ENCODE results near the gene GAPT. TPM values are rescaled to one million over a fixed set of nuclear protein-coding genes. Genes with fewer than 3 reads are reported as not detected.
"Not testable (repeated sequence)": the region's sequence is repeated elsewhere in the genome, so short reads cannot be mapped to it uniquely, and the experiment has no call there.

Gene GAPT
- total RNA-seq, 1 experiment from 2014 or later: not detected

GRCh38 chr5:58497386-58497785 is 6.2 kb downstream of the GAPT start:
- in situ Hi-C loops (cut with HindIII; ENCODE audit: low pct_unique_long_range_greater_than_20kb, low sequenced_read_pairs): no loop called here
- DNase-seq (ENCODE audit: low read depth, low spot score): no peak

- in situ Hi-C loops (cut with HindIII; ENCODE audit: low pct_unique_long_range_greater_than_20kb, low sequenced_read_pairs): no loop called here
- no peak for DNase-seq (ENCODE audit: low read depth, low spot score)
Measured at GRCh38 chr5:58497921-58498320, 6.7 kb downstream of the GAPT start.

- DNase-seq (ENCODE audit: low read depth, low spot score): peak; percentile 58
- in situ Hi-C loops (cut with HindIII; ENCODE audit: low pct_unique_long_range_greater_than_20kb, low sequenced_read_pairs): no loop called here
Measured at GRCh38 chr5:58498340-58498942, 7.2 kb downstream of the GAPT start.

- DNase-seq (ENCODE audit: low read depth, low spot score): no peak
- in situ Hi-C loops (cut with HindIII; ENCODE audit: low pct_unique_long_range_greater_than_20kb, low sequenced_read_pairs): no loop called here
Measured at GRCh38 chr5:58499231-58499630, 8.0 kb downstream of the GAPT start.

GRCh38 chr5:58499941-58500340 is 8.7 kb downstream of the GAPT start:
- in situ Hi-C loops (cut with HindIII; ENCODE audit: low pct_unique_long_range_greater_than_20kb, low sequenced_read_pairs): no loop called here
- DNase-seq (ENCODE audit: low read depth, low spot score): no peak

- in situ Hi-C loops (cut with HindIII; ENCODE audit: low pct_unique_long_range_greater_than_20kb, low sequenced_read_pairs): no loop called here
- no peak for DNase-seq (ENCODE audit: low read depth, low spot score)
Measured at GRCh38 chr5:58501778-58502417, 10.7 kb downstream of the GAPT start.

GRCh38 chr5:58503390-58504046 is 12.3 kb downstream of the GAPT start:
- in situ Hi-C loops (cut with HindIII; ENCODE audit: low pct_unique_long_range_greater_than_20kb, low sequenced_read_pairs): no loop called here
- DNase-seq (ENCODE audit: low read depth, low spot score): no peak

GRCh38 chr5:58504766-58505165 is 13.5 kb downstream of the GAPT start:
- in situ Hi-C loops (cut with HindIII; ENCODE audit: low pct_unique_long_range_greater_than_20kb, low sequenced_read_pairs): no loop called here

GRCh38 chr5:58505502-58505901 is 14.3 kb downstream of the GAPT start:
- in situ Hi-C loops (cut with HindIII; ENCODE audit: low pct_unique_long_range_greater_than_20kb, low sequenced_read_pairs): no loop called here
- no peak for DNase-seq (ENCODE audit: low read depth, low spot score)

More at GRCh38 chr5:58504766-58505165, 13.5 kb downstream of the GAPT start:
- DNase-seq (ENCODE audit: low read depth, low spot score): no peak

GRCh38 chr5:58505971-58506640 is 14.9 kb downstream of the GAPT start:
- DNase-seq (ENCODE audit: low read depth, low spot score): no peak
- in situ Hi-C loops (cut with HindIII; ENCODE audit: low pct_unique_long_range_greater_than_20kb, low sequenced_read_pairs): no loop called here

- DNase-seq (ENCODE audit: low read depth, low spot score): no peak
- in situ Hi-C loops (cut with HindIII; ENCODE audit: low pct_unique_long_range_greater_than_20kb, low sequenced_read_pairs): no loop called here
Measured at GRCh38 chr5:58507715-58508114, 16.5 kb downstream of the GAPT start.

GRCh38 chr5:58517198-58517597 is 26.0 kb downstream of the GAPT start:
- DNase-seq (ENCODE audit: low read depth, low spot score): no peak
- in situ Hi-C loops (cut with HindIII; ENCODE audit: low pct_unique_long_range_greater_than_20kb, low sequenced_read_pairs): no loop called here

- in situ Hi-C loops (cut with HindIII; ENCODE audit: low pct_unique_long_range_greater_than_20kb, low sequenced_read_pairs): no loop called here
- DNase-seq (ENCODE audit: low read depth, low spot score): no peak
Measured at GRCh38 chr5:58523956-58524355, 32.7 kb downstream of the GAPT start.

GRCh38 chr5:58524571-58524970 is 33.3 kb downstream of the GAPT start:
- in situ Hi-C loops (cut with HindIII; ENCODE audit: low pct_unique_long_range_greater_than_20kb, low sequenced_read_pairs): no loop called here
- DNase-seq (ENCODE audit: low read depth, low spot score): no peak

- DNase-seq (ENCODE audit: low read depth, low spot score): no peak
- in situ Hi-C loops (cut with HindIII; ENCODE audit: low pct_unique_long_range_greater_than_20kb, low sequenced_read_pairs): no loop called here
Measured at GRCh38 chr5:58530942-58531490, 39.8 kb downstream of the GAPT start.

GRCh38 chr5:58541935-58542334 is 50.7 kb downstream of the GAPT start:
- in situ Hi-C loops (cut with HindIII; ENCODE audit: low pct_unique_long_range_greater_than_20kb, low sequenced_read_pairs); DNase-seq (ENCODE audit: low read depth, low spot score): not testable (repeated sequence)

GRCh38 chr5:58542709-58543108 is 51.5 kb downstream of the GAPT start:
- in situ Hi-C loops (cut with HindIII; ENCODE audit: low pct_unique_long_range_greater_than_20kb, low sequenced_read_pairs): no loop called here
- no peak for DNase-seq (ENCODE audit: low read depth, low spot score)

- DNase-seq (ENCODE audit: low read depth, low spot score): no peak
- in situ Hi-C loops (cut with HindIII; ENCODE audit: low pct_unique_long_range_greater_than_20kb, low sequenced_read_pairs): no loop called here
Measured at GRCh38 chr5:58543723-58544122, 52.5 kb downstream of the GAPT start.
